Peyer's patch (tissue), 4 donors: ENCODE measurements around the gene LIG1. TPM values are rescaled to one million over a fixed set of nuclear protein-coding genes. Genes with fewer than 3 reads are reported as not detected.

Experiments used
- DNase-seq, 3 donors: peaks; one replicate each; pipeline ENCODE4 v3.0.0-alpha.2; 2017 to 2019
- H3K27ac ChIP-seq, 4 donors: fragments of 200-600 bp; sonication (generic); one replicate each; pipeline ENCODE4 v1.5.1; 2016 to 2019
- H3K27me3 ChIP-seq, 2 donors: fragments of 200-600 bp; sonication (generic); one replicate each; pipeline ENCODE4 v1.5.1; 2019
- H3K36me3 ChIP-seq, 3 donors: fragments of 200-600 bp; sonication (generic); one replicate each; pipeline ENCODE4 v1.5.1; 2016 to 2019
- H3K4me1 ChIP-seq, 4 donors: fragments of 200-600 bp; sonication (generic); one replicate each; pipeline ENCODE4 v1.5.1; 2016 to 2019
- H3K4me3 ChIP-seq, 4 donors: fragments of 200-600 bp; sonication (generic); 1 replicate in 3 of 4; 2 replicates in 1 of 4; pipeline ENCODE4 v1.5.1; 2016 to 2019; ENCODE audit warnings: mild to moderate bottlenecking in 1 of 4
- H3K9me3 ChIP-seq, 4 donors: fragments of 200-600 bp; sonication (generic); one replicate each; pipeline ENCODE4 v1.5.1; 2016 to 2019; ENCODE audit warnings: mild to moderate bottlenecking in 1 of 4
- POLR2A ChIP-seq, 2 donors: fragments of 450-650 bp; IDR thresholded peaks; one replicate each; pipeline ENCODE4 v1.5.1; 2017; ENCODE audit warnings: antibody characterized with exemption in 2 of 2, mild to moderate bottlenecking in 2 of 2, moderate library complexity in 2 of 2
- total RNA-seq, 4 donors: library from RNA; depleted of rRNA; stranded (reverse); fragments of >200 nt; gene quantifications; one replicate each; pipeline ENCODE4 v1.1.0, GENCODE V29; 2016
- TF ChIP-seq, protein P1 (sequence below), 6 experiments: fragments of 450-650 bp in 4 of 6; fragments of 200-600 bp in 2 of 6; sonication (generic) in 1 of 6; IDR thresholded peaks; one replicate each; pipeline ENCODE4 v1.5.1; 2017 to 2019; ENCODE audit warnings: antibody characterized with exemption in 6 of 6, mild to moderate bottlenecking in 3 of 6, moderate library complexity in 1 of 6

Gene LIG1
- total RNA-seq, 4 donors from 2014 or later = 30.3 to 104 (median 32.9) TPM

DNA sequence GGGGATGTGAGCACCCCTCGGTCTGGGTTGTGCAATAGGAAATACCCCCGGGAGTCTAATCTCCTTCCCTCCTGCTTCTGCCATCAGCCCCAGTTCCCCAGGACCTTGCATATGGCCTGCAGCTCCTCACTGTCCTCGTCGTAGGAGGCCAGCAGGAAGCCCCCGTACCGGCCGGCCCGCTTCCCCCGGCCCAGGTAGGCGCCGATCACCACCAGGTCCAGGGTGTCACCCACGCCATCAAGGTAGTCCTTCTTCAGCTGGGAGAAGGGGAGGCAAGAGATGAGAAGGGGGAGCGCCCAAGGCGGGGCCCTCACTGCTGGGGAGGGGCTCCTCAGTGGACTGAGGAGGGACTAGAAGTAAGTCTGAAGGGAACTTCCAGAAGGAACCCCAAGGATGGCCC, 49.1 kb downstream of the LIG1 start:
- Histone ChIP-seq H3K36me3 (peaks cover 0 to 4% (median 0%) of the 10 kb centered on the region in 3 donors), H3K4me3 (no peak overlapping the region), H3K4me1 (peaks cover 0 to 3% (median 0%) of the 10 kb centered on the region in 4 donors), H3K27me3 (no peaks in the 10 kb centered on the region), H3K27ac (no peak overlapping the region), H3K9me3 (no peaks in the 10 kb centered on the region)
- no peak for DNase-seq
- no peak for TF ChIP-seq POLR2A (IDR thresholded peaks at IDR 0.05)
- TF ChIP-seq, protein P1, sequence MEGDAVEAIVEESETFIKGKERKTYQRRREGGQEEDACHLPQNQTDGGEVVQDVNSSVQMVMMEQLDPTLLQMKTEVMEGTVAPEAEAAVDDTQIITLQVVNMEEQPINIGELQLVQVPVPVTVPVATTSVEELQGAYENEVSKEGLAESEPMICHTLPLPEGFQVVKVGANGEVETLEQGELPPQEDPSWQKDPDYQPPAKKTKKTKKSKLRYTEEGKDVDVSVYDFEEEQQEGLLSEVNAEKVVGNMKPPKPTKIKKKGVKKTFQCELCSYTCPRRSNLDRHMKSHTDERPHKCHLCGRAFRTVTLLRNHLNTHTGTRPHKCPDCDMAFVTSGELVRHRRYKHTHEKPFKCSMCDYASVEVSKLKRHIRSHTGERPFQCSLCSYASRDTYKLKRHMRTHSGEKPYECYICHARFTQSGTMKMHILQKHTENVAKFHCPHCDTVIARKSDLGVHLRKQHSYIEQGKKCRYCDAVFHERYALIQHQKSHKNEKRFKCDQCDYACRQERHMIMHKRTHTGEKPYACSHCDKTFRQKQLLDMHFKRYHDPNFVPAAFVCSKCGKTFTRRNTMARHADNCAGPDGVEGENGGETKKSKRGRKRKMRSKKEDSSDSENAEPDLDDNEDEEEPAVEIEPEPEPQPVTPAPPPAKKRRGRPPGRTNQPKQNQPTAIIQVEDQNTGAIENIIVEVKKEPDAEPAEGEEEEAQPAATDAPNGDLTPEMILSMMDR (IDR thresholded peaks at IDR 0.05) = no peak

DNA sequence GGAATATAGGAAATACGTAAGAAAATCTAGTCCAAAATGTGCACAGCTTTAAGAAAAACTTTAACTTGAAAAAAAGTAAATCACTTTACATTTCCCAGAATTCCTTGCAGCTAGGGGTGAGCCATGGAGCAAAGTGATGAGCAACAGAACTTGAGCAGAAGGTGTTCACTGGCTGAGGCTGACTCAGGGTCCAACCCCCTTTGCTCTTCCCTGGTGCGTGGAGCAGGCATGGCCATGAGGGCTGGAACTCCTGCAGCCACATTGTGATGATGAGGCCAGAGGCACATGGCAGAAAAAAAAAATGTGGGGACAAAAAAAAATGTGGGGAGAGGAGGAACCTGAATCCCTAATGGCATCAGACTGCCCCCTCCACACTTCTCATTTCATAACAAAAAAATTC, 49.6 kb downstream of the LIG1 start:
- DNase-seq = no peak
- H3K27me3 ChIP-seq = no peaks in the 10 kb centered on the region
- peaks cover 0 to 4% (median 0%) of the 10 kb centered on the region in 3 donors for H3K36me3 ChIP-seq

DNA sequence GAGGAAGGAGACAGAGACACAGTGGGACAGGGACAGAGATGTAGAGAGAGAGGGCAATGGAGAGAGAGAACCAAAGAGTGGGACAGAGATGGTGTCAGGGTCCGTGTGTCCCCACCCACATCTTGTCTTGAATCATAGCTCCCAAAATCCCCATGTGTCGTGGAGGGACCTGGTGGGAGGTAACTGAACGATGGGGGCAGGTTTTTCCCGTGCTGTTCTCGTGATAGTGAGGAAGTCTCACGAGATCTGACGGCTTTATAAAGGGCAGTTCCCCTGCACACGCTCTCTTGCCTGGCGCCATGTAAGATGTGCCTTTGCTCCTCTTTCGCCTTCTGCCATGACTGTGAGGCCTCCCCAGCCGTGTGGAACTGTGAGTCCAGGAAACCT, 52.0 kb downstream of the LIG1 start:
- TF ChIP-seq, protein P1 (IDR thresholded peaks at IDR 0.05) = no peak
- TF ChIP-seq POLR2A (IDR thresholded peaks at IDR 0.05) = no peak
- Histone ChIP-seq H3K27me3 (no peaks in the 10 kb centered on the region), H3K36me3 (peaks cover 0 to 3% (median 0%) of the 10 kb centered on the region in 3 donors), H3K27ac (peak overlapping the region in 1 of 4 donors; percentile 42), H3K9me3 (no peaks in the 10 kb centered on the region), H3K4me3 (no peak overlapping the region), H3K4me1 (peaks cover 0 to 3% (median 0%) of the 10 kb centered on the region in 4 donors)
- DNase-seq = peak in 1 of 3 donors; percentile 21

More for the DNA sequence above, 49.6 kb downstream of the LIG1 start:
- no peak overlapping the region for H3K4me3 ChIP-seq
- H3K9me3 ChIP-seq = no peaks in the 10 kb centered on the region
- no peak overlapping the region for H3K27ac ChIP-seq
- H3K4me1 ChIP-seq = peaks cover 0 to 3% (median 0%) of the 10 kb centered on the region in 4 donors
- TF ChIP-seq, protein P1 (IDR thresholded peaks at IDR 0.05) = no peak
- no peak for TF ChIP-seq POLR2A (IDR thresholded peaks at IDR 0.05)

DNA sequence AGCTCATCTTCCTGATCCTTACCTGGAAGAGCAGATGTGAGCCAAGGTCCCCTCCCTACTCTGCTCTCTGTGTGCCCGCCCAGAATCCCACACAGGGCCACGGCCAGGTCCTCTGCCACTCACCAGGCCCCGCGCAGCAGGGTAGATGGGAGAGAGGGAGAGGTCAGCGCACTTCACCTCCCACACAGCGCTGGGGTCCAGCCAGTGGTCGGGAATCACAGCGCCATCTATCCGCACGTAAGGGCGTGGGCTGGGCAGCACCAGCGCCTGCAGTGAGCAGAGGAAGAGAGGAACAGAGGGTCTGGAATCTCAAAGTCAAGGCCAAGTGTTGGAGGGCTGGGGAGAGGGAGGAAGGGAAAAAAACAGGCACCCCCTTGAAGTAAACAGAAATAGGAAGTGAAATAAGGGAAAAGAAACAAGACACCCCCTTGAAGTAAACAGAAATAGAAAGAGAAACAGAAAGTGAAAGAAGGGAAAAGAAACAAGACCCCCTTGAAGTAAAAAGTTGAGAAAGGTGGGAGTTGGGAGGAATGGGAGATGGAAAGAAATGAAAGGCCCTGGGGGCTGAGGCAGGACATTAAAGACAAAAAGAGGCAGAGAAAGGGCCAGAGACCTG, 52.5 kb downstream of the LIG1 start:
- Histone ChIP-seq H3K4me3 (no peak overlapping the region), H3K4me1 (peaks cover 0 to 3% (median 0%) of the 10 kb centered on the region in 4 donors), H3K27ac (peak overlapping the region in 1 of 4 donors; percentile 42), H3K27me3 (no peaks in the 10 kb centered on the region), H3K9me3 (no peaks in the 10 kb centered on the region), H3K36me3 (no peaks in the 10 kb centered on the region)
- DNase-seq = no peak
- TF ChIP-seq POLR2A (IDR thresholded peaks at IDR 0.05) = no peak
- TF ChIP-seq, protein P1 (IDR thresholded peaks at IDR 0.05) = no peak

DNA sequence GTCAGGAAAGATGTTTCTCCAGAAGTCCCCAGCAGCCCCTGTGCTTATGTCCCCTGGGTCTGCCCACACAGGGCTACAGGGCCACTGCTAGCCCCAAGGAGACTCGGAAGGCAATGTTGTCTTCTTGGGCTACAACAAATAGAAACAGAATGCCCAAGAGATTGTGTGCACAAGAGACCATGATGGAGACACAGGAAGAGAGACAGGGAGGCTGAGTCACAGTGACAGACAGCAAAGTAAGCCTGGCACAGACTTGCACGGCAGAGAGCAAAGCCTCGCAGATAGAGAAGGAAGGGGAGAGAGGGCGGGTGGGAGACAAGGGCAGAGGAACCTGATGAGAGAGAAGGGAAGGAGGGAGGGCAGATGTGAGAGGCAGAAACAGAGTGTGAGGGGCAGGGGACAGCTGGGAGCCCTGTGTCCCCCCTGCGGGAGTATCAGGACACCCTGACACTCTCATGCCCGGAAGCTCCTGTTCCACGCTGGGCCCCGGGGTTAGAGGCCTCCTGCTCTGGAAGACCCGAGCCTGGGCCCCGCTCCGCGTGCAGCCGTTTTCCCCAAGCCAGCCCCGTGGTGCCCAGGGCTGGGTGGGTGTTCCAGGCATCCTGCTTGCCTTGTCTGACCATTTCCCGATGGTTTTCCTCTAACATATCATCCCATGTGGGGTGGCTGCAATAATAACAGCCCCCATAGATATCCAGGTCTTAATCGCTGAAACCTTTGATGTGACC, 56.8 kb downstream of the LIG1 start:
- no peak for TF ChIP-seq POLR2A (IDR thresholded peaks at IDR 0.05)
- Histone ChIP-seq H3K36me3 (no peaks in the 10 kb centered on the region), H3K4me1 (peaks cover 0 to 12% (median 3%) of the 10 kb centered on the region in 4 donors), H3K27ac (no peak overlapping the region), H3K27me3 (no peaks in the 10 kb centered on the region), H3K4me3 (no peak overlapping the region), H3K9me3 (no peaks in the 10 kb centered on the region)
- DNase-seq = no peak

DNA sequence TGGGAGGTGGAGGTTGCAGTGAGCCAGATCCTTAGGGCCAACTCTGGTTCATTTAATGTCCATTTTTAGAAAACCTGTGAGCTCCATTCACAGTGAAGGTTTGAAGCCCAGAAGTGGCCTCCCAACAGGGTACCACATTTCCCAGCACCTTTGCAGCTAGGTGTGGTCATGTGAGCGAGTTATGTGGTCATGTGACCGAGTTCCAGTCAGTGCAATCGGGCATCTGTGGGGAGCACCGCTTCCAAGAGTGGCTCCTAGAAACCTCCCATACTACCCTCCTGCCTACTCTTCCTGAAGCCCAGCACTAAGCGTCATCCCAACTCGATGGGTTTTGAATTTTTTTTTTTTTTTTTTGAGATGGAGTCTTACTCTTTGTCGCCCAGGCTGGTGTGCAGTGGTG, 58.9 kb downstream of the LIG1 start:
- no peaks in the 10 kb centered on the region for H3K36me3 ChIP-seq
- peak overlapping the region; percentile 57 to 90 (median 82) for H3K27ac ChIP-seq
- peaks cover 0 to 21% (median 3%) of the 10 kb centered on the region in 4 donors for H3K4me1 ChIP-seq
- peak in 1 of 3 donors; percentile 18 for DNase-seq
- TF ChIP-seq POLR2A (IDR thresholded peaks at IDR 0.05) = no peak
- TF ChIP-seq, protein P1 (IDR thresholded peaks at IDR 0.05) = no peak
- H3K9me3 ChIP-seq = no peaks in the 10 kb centered on the region
- no peaks in the 10 kb centered on the region for H3K27me3 ChIP-seq
- no peak overlapping the region for H3K4me3 ChIP-seq
